OCI-LY7 (cell line): ENCODE measurements around the gene RIMBP2. TPM values are rescaled to one million over a fixed set of nuclear protein-coding genes. Genes with fewer than 3 reads are reported as not detected.

ENCODE experiments used
- BruUV-seq: library from RNA; stranded (reverse); fragments of 400-500 nt; replicated peaks from 2 replicates; lab custom pipeline; 2021; lab: Mats Ljungman, UMichigan
- CTCF ChIA-PET: fragments of 300-600 bp; sonication (Branson Sonifier 250); formaldehyde crosslinking; loops from one replicate; lab custom pipeline; 2022; ENCODE audit warnings: antibody characterized with exemption; ENCODE audit not compliant: unreplicated experiment; lab: Charles Lee
- POLR2A ChIA-PET: fragments of 300-600 bp; sonication (Branson Sonifier 250); formaldehyde crosslinking; loops from one replicate; lab custom pipeline; 2022; ENCODE audit warnings: antibody characterized with exemption; lab: Charles Lee
- DNase-seq: peaks from one replicate; pipeline ENCODE4 v3.0.0-alpha.2; 2015; ENCODE audit warnings: low spot score
- H2AFZ ChIP-seq: fragments of 200-600 bp; sonication (generic), shearing (Covaris generic); 2 replicates; pipeline ENCODE4 v1.6.1; 2014; ENCODE audit warnings: mild to moderate bottlenecking, antibody characterized with exemption, low read length, moderate library complexity
- H3K27ac ChIP-seq: fragments of 200-600 bp; sonication (generic); 2 replicates; pipeline ENCODE4 v1.5.1; 2014; ENCODE audit warnings: mixed run types, low read depth, mild to moderate bottlenecking, moderate library complexity, low read length, inconsistent platforms; ENCODE audit not compliant: poor library complexity, severe bottlenecking
- H3K36me3 ChIP-seq: fragments of 200-600 bp; sonication (generic); 2 replicates; pipeline ENCODE4 v1.6.1; 2014; ENCODE audit warnings: mild to moderate bottlenecking, antibody characterized with exemption, low read length, moderate library complexity, mixed read lengths; ENCODE audit not compliant: insufficient read depth
- H3K4me1 ChIP-seq: fragments of 200-600 bp; sonication (generic); 2 replicates; pipeline ENCODE4 v1.5.1; 2014; ENCODE audit warnings: mild to moderate bottlenecking, low read length; ENCODE audit not compliant: insufficient read depth, poor library complexity, severe bottlenecking
- H3K4me2 ChIP-seq: fragments of 200-600 bp; sonication (generic); 2 replicates; pipeline ENCODE4 v1.6.1; 2014; ENCODE audit warnings: mild to moderate bottlenecking, low read length
- H3K4me3 ChIP-seq: fragments of 200-600 bp; sonication (generic); 2 replicates; pipeline ENCODE4 v1.5.1; 2014; ENCODE audit warnings: mild to moderate bottlenecking, low read depth, low read length; ENCODE audit not compliant: poor library complexity, severe bottlenecking
- H3K79me2 ChIP-seq: fragments of 200-600 bp; sonication (generic); 2 replicates; pipeline ENCODE4 v1.6.1; 2016; ENCODE audit warnings: low read depth, mild to moderate bottlenecking, low read length, moderate library complexity, mixed read lengths; ENCODE audit not compliant: insufficient read depth
- H3K9me2 ChIP-seq: fragments of 200-600 bp; sonication (generic); 2 replicates; pipeline ENCODE4 v1.6.1; 2016; ENCODE audit warnings: mild to moderate bottlenecking, low read length, mixed read lengths; ENCODE audit not compliant: insufficient read depth
- H3K9me3 ChIP-seq: fragments of 200-600 bp; sonication (generic); 2 replicates; pipeline ENCODE4 v1.6.1; 2014; ENCODE audit warnings: mild to moderate bottlenecking, mixed run types, low read length, mixed read lengths
- H4K20me1 ChIP-seq: fragments of 200-600 bp; sonication (generic); 2 replicates; pipeline ENCODE4 v1.6.1; 2014; ENCODE audit warnings: mild to moderate bottlenecking, antibody characterized with exemption, low read length, moderate library complexity, mixed read lengths; ENCODE audit not compliant: insufficient read depth
- EZH2phosphoT487 ChIP-seq: fragments of 200-600 bp; sonication (generic); IDR thresholded peaks from 2 replicates; pipeline ENCODE4 v1.6.1; 2018; ENCODE audit warnings: low read depth, borderline replicate concordance, mild to moderate bottlenecking, mixed run types, antibody characterized with exemption, low read length, moderate library complexity, mixed read lengths
- intact Hi-C: fragments of 100-400 bp; cut with micrococcal nuclease; formaldehyde crosslinking; loops from one replicate; pipeline ENCODE4 v1.10.0; 2022; ENCODE audit not compliant: unreplicated experiment
- total RNA-seq, 2 experiments: library from RNA; depleted of rRNA in 1 of 2; stranded (reverse); fragments of >200 nt in 1 of 2; shearing (Covaris generic) in 1 of 2; gene quantifications; 2 replicates each; pipeline ENCODE4 v1.2.3, GENCODE V29; 2014 to 2022
- TF ChIP-seq, protein P1 (sequence below): fragments of 200-600 bp; sonication (generic); conservative IDR thresholded peaks from 2 replicates; pipeline ENCODE4 v1.5.1; 2014; ENCODE audit warnings: mild to moderate bottlenecking, antibody characterized with exemption, low read length, moderate library complexity, mixed read lengths

Gene RIMBP2
- total RNA-seq, 2 experiments from 2014 or later, result not detected

- POLR2A ChIA-PET, result no interaction called here
- BruUV-seq, result no TSS peak
- Histone ChIP-seq H3K9me3 (no peaks in the 10 kb centered on the region), H3K27ac (no peak overlapping the region), H3K9me2 (no peaks in the 10 kb centered on the region), H3K36me3 (no peaks in the 10 kb centered on the region), H2AFZ (no peak overlapping the region), H4K20me1 (no peaks in the 10 kb centered on the region), H3K4me3 (no peak overlapping the region), H3K79me2 (no peaks in the 10 kb centered on the region), H3K4me1 (no peaks in the 10 kb centered on the region), H3K4me2 (no peak overlapping the region)
- no peak for TF ChIP-seq EZH2phosphoT487
- TF ChIP-seq, protein P1, sequence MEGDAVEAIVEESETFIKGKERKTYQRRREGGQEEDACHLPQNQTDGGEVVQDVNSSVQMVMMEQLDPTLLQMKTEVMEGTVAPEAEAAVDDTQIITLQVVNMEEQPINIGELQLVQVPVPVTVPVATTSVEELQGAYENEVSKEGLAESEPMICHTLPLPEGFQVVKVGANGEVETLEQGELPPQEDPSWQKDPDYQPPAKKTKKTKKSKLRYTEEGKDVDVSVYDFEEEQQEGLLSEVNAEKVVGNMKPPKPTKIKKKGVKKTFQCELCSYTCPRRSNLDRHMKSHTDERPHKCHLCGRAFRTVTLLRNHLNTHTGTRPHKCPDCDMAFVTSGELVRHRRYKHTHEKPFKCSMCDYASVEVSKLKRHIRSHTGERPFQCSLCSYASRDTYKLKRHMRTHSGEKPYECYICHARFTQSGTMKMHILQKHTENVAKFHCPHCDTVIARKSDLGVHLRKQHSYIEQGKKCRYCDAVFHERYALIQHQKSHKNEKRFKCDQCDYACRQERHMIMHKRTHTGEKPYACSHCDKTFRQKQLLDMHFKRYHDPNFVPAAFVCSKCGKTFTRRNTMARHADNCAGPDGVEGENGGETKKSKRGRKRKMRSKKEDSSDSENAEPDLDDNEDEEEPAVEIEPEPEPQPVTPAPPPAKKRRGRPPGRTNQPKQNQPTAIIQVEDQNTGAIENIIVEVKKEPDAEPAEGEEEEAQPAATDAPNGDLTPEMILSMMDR, result no peak
- CTCF ChIA-PET, result no interaction called here
- intact Hi-C loops, result no loop called here
- DNase-seq, result no peak
These were observed 346.3 kb downstream of the RIMBP2 start for GRCh38 chr12:130369816-130370215.

DNA sequence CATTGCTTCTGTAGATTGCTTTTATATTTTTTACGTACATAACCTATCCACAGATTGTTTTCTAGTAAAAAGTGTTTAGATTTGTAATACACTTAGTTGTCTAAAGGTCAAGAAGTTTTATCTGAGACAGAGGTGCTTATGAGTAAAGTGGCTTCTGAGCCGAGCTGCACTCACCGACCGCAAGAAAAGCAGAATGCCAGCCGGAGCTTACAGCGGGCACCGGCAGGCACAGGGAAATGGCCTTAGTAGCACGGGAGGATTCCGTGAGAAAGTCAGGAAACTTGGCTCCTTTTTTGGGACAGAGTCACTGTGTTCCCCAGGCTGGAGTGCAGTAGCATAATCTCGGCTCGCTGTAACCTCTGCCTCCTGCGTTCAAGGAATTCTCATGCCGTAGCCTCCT is 348.6 kb downstream of the RIMBP2 start:
- no peaks in the 10 kb centered on the region for H3K4me1 ChIP-seq
- no peak overlapping the region for H3K4me3 ChIP-seq
- H3K36me3 ChIP-seq, result no peaks in the 10 kb centered on the region
- H2AFZ ChIP-seq, result no peak overlapping the region
- H3K79me2 ChIP-seq, result no peaks in the 10 kb centered on the region
- no peak for DNase-seq
- ChIA-PET POLR2A (no interaction called here), CTCF (no interaction called here)
- no peak overlapping the region for H3K4me2 ChIP-seq
- intact Hi-C loops, result no loop called here
- H3K9me2 ChIP-seq, result no peaks in the 10 kb centered on the region
- no TSS peak for BruUV-seq
- H3K9me3 ChIP-seq, result no peaks in the 10 kb centered on the region
- no peak overlapping the region for H3K27ac ChIP-seq
- H4K20me1 ChIP-seq, result no peaks in the 10 kb centered on the region
- TF ChIP-seq, protein P1, result no peak

DNA sequence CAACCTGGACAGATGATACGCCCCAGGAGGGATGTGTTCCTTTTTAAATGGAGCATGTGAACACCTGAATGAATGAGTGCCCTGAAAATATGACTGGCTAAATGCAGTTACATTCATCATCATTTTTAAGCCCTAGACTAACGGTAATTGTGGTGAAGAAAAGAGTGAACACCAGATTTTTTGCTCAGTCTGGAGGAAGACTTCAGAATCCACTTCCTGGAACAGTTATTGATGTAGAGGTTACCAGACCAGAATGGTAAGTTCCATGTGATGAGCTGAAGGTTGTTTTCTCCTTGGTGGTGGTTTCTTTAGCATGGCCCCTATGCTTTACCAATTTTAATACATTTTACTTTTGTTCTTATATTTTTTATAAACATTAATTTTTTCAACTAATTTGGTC is 349.1 kb downstream of the RIMBP2 start:
- TF ChIP-seq EZH2phosphoT487, result no peak
- TF ChIP-seq, protein P1, result no peak
- no TSS peak for BruUV-seq
- H3K9me3 ChIP-seq, result no peaks in the 10 kb centered on the region
- no peak for DNase-seq
- H3K4me1 ChIP-seq, result no peaks in the 10 kb centered on the region
- ChIA-PET CTCF (no interaction called here), POLR2A (no interaction called here)
- H3K4me2 ChIP-seq, result no peak overlapping the region
- H3K79me2 ChIP-seq, result no peaks in the 10 kb centered on the region
- H2AFZ ChIP-seq, result no peak overlapping the region
- H3K36me3 ChIP-seq, result no peaks in the 10 kb centered on the region
- no peak overlapping the region for H3K4me3 ChIP-seq
- no peaks in the 10 kb centered on the region for H3K9me2 ChIP-seq
- intact Hi-C loops, result no loop called here
- no peaks in the 10 kb centered on the region for H4K20me1 ChIP-seq
- H3K27ac ChIP-seq, result no peak overlapping the region
